Gastroesophageal sphincter (tissue), 3 donors: ENCODE data around the gene GPHN.

ENCODE experiments used
- CTCF ChIP-seq, 4 experiments: fragments of 200-600 bp in 2 of 4; fragments of 450-650 bp in 2 of 4; sonication (generic) in 1 of 4; IDR thresholded peaks; one replicate each; pipeline ENCODE4 v1.5.1; 2017 to 2019; ENCODE audit warnings: antibody characterized with exemption in 4 of 4, mild to moderate bottlenecking in 2 of 4, moderate library complexity in 2 of 4
- EP300 ChIP-seq: sonication (generic); formaldehyde crosslinking; IDR thresholded peaks from one replicate; pipeline ENCODE4 v1.6.1; 2017; ENCODE audit warnings: antibody characterized with exemption, mild to moderate bottlenecking
- POLR2A ChIP-seq, 2 donors: fragments of 450-650 bp; IDR thresholded peaks; one replicate each; pipeline ENCODE4 v1.6.1; 2017; ENCODE audit warnings: antibody characterized with exemption in 2 of 2, mild to moderate bottlenecking in 2 of 2, moderate library complexity in 1 of 2

DNA sequence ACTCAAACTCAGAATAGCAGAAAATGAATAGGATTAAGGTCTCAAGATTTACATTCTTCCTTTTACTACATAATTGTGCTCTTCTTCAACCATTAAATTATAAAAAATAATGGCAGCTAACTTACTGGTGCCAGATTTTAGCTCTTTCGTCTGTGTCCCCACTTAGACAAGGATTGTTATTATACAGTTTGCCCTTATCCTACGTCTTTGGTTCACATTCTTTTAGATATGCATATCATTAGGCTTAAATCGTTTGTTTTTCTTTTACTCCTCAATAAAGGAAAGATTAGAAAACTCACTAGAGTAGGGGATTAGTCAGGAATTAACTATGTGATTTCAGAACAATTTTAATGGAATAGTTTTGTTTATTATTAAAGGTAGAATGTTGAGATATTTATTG, 551.6 kb downstream of the GPHN start:
- TF ChIP-seq EP300 (no peak), POLR2A (IDR thresholded peaks at IDR 0.05) (no peak), CTCF (IDR thresholded peaks at IDR 0.05) (no peak)
